ENCODE measurements around the gene QRFP.
"Not testable (repeated sequence)": the region's sequence is repeated elsewhere in the genome, so short reads cannot be mapped to it uniquely, and the experiment has no call there.

Gene QRFP

DNA sequence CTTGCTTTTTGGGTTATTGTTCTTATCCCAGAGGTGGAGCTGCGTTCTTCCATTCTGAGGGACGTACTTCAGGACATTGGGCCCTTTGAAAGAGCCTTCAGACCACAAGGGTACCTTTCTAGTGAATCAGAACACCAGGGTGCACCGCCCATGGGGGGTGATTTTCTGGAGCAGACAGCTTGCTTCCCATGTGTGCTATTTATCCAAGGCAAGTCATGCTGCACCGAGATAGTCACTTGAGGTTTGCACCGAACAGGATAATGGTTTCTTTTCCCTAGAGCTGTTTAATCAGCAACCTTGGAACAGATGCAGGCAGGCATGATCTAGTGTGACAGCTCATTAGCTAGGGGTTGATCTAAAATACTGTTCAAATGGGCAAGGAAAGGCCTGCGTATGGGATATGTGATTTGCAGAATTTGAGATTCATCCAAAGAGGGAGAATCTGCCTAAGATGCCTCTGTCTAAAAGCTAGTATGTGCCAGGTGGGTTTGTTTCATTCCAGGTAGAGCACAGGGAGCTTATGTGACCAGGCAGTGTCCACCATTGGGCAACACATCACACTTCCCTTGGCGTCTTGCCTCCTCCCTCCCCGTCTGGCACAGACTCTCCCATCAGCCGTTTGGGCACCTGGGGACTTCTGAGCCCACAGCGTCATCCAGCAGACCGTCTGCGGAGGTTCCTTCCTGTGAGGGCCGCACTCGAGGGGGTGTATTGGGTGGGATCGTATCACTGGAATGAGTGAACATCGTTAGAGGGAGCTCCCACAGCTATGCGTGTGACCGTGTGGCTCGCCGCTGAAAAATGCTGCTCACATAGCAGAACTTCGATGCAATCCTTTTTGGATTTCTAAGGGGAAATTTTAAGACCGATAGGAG is 38.5 kb downstream of the QRFP start:
- no peak overlapping the region for H3K4me3 ChIP-seq (ENCODE audit: control insufficient read depth, low read depth, low read length)
- DNase-seq (ENCODE audit: low read depth) = peak; percentile 67
- TF ChIP-seq, protein P1, sequence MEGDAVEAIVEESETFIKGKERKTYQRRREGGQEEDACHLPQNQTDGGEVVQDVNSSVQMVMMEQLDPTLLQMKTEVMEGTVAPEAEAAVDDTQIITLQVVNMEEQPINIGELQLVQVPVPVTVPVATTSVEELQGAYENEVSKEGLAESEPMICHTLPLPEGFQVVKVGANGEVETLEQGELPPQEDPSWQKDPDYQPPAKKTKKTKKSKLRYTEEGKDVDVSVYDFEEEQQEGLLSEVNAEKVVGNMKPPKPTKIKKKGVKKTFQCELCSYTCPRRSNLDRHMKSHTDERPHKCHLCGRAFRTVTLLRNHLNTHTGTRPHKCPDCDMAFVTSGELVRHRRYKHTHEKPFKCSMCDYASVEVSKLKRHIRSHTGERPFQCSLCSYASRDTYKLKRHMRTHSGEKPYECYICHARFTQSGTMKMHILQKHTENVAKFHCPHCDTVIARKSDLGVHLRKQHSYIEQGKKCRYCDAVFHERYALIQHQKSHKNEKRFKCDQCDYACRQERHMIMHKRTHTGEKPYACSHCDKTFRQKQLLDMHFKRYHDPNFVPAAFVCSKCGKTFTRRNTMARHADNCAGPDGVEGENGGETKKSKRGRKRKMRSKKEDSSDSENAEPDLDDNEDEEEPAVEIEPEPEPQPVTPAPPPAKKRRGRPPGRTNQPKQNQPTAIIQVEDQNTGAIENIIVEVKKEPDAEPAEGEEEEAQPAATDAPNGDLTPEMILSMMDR (IDR thresholded peaks at IDR 0.05; ENCODE audit: control insufficient read depth, insufficient read depth, low read depth, low read length, missing control alignments) = peak; percentile 3

DNA sequence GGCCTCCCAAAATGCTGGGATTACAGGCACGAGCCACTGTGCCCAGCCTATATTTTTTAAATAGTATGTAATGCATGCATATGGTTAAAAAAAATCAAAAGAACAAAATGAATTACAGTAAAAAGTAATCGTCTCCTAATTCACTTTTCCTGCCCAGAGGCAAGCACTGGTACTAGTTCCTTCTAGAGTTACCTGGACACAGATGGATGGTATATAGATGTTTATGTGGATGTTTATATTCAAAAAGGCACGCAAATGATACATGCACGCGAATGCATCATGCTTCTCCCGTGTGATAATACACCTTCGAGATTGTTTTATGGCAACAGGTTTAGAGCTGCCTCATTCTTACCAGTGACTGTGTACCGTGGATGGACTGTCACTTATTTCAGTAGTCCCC is 40.1 kb downstream of the QRFP start:
- H3K4me3 ChIP-seq (ENCODE audit: control insufficient read depth, low read depth, low read length) = no peak overlapping the region
- TF ChIP-seq, protein P1 (IDR thresholded peaks at IDR 0.05; ENCODE audit: control insufficient read depth, insufficient read depth, low read depth, low read length, missing control alignments) = no peak
- no peak for DNase-seq (ENCODE audit: low read depth)

- TF ChIP-seq, protein P1 (IDR thresholded peaks at IDR 0.05; ENCODE audit: control insufficient read depth, insufficient read depth, low read depth, low read length, missing control alignments) = peak; percentile 9
- H3K4me3 ChIP-seq (ENCODE audit: control insufficient read depth, low read depth, low read length) = no peak overlapping the region
- DNase-seq (ENCODE audit: low read depth) = no peak
Observed at GRCh38 chr9:130854835-130855234, 41.8 kb downstream of the QRFP start.

- TF ChIP-seq, protein P1 (IDR thresholded peaks at IDR 0.05; ENCODE audit: control insufficient read depth, insufficient read depth, low read depth, low read length, missing control alignments) = no peak
- no peak overlapping the region for H3K4me3 ChIP-seq (ENCODE audit: control insufficient read depth, low read depth, low read length)
- DNase-seq (ENCODE audit: low read depth) = no peak
Observed at GRCh38 chr9:130854092-130854491, 42.5 kb downstream of the QRFP start.

GRCh38 chr9:130852801-130853200 is 43.8 kb downstream of the QRFP start:
- TF ChIP-seq, protein P1 (IDR thresholded peaks at IDR 0.05; ENCODE audit: control insufficient read depth, insufficient read depth, low read depth, low read length, missing control alignments) = no peak
- no peak overlapping the region for H3K4me3 ChIP-seq (ENCODE audit: control insufficient read depth, low read depth, low read length)
- DNase-seq (ENCODE audit: low read depth) = no peak

GRCh38 chr9:130849356-130849755 is 47.3 kb downstream of the QRFP start:
- H3K4me3 ChIP-seq (ENCODE audit: control insufficient read depth, low read depth, low read length) = no peak overlapping the region
- no peak for DNase-seq (ENCODE audit: low read depth)
- TF ChIP-seq, protein P1 (IDR thresholded peaks at IDR 0.05; ENCODE audit: control insufficient read depth, insufficient read depth, low read depth, low read length, missing control alignments) = no peak

DNA sequence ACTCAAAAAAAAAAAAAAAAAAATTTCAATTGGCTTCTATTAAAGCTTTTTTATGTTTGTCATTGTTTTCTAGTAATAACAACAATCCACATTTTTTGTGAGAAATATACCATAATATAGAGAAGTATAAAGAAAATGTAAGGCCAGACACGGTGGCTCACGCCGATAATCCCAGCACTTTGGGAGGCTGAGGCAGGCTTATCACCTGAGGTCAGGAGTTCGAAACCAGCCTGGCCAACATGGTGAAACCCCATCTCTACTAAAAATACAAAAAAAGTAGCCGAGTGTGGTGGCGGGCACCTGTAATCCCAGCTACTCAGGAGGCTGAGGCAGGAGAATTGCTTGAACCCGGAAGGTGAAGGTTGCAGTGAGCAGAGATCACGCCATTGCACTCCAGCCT is 48.1 kb downstream of the QRFP start:
- H3K4me3 ChIP-seq (ENCODE audit: control insufficient read depth, low read depth, low read length); DNase-seq (ENCODE audit: low read depth): not testable (repeated sequence)

Measured in AG09309 (cell line).